GM12801 (cell line): ENCODE measurements around the gene DOLPP1.

Experiments
- CTCF ChIP-seq: IDR thresholded peaks from one replicate; pipeline ENCODE4 v1.5.1; 2011; ENCODE audit warnings: control low read depth; ENCODE audit not compliant: insufficient read length; ENCODE audit errors: extremely low read depth

The DOLPP1 gene

GRCh38 chr9:129126749-129127618 is 46.1 kb downstream of the DOLPP1 start:
- TF ChIP-seq CTCF = no peak

GRCh38 chr9:129128689-129129088 is 47.8 kb downstream of the DOLPP1 start:
- no peak for TF ChIP-seq CTCF

DNA sequence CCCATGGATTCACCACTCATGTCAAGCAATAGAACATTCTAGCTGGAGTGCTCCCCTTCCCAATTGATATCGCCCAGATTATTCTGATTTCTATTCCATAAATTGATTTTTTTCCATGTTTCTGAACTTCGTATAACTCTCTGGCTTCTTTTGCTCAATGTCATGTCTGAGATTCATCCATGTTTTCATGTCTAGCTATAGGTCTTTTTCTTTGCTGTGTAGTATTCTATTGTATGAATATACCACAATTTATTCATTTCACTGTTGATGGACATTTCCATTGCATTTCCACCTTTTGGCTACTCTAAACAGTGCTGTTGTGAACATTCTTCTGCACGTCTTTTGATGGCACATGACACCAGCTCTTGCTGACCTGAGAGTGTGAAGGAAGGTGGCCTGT is 49.9 kb downstream of the DOLPP1 start:
- no peak for TF ChIP-seq CTCF

DNA sequence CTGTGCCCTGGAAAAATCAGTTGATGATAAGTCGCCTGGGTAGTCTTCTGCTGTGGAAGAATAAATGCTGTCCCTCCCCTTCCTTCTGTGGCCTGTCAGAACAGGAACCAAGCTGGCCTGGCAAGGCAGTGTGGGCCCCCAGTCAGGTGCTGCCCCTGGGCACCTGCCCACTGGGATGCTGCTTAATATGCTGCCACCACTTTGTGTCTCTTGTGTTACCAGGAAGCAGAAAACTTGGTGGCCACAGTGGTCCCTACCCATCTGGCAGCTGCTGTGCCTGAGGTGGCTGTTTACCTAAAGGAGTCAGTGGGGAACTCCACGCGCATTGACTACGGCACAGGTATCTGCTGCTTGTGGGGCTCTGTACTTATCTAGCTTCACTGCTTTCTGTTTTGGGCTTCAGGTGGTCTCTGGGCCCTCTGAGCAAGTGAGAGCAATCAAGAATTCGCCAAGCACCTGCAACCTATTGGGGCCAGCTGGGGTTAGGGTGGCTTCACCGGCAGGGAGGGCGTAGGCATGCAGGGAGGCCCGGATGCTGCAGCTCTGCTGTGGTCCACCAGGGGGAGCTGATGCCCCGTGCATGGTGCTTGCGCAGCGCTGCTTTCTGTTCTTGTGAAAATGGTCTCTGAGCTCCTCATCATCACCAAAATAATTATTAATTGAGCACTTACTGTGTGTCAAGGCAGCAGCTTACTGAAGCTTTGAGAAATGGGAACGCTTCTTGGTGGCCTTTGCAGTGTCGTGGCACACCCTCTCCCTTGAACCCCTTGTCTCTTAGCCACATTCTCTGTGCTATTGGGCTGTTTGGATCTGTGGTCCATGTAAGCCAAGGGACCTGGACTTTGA is 50.6 kb downstream of the DOLPP1 start:
- TF ChIP-seq CTCF = peak; percentile 92

GRCh38 chr9:129133082-129133481 is 52.2 kb downstream of the DOLPP1 start:
- no peak for TF ChIP-seq CTCF

- TF ChIP-seq CTCF = no peak
These were observed 54.6 kb downstream of the DOLPP1 start for GRCh38 chr9:129135476-129135875.

DNA sequence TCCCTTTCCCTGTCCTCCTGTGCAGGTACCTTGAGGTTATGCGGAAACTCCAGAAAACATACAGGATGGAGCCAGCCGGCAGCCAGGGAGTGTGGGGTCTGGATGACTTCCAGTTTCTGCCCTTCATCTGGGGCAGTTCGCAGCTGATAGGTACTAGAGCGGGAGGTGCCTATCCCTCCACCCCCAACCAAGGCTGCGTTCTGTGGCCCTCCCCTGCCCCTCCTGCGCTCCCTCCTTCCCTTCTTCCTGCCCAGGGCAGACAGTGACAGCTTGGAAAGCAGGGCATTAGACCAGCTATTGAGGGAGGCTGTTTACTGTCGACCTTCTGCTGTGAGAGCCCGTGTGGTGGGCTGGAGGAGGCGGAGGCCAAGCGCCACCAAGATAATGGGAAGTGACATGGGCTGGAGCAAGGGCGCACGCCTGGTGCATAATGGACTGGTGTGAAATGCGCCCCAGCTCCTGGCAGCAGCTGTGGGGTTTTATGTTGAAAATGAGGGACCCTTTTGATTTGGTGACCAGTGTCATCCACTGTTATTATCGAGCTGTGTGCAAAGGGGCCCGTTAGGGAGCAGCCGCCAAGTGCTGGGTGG is 55.6 kb downstream of the DOLPP1 start:
- TF ChIP-seq CTCF = no peak
